Left hindlimb (tissue), 1 donor: ENCODE measurements around the gene SLC44A3.

Source experiments
- DNase-seq: peaks from one replicate; pipeline ENCODE4 v3.0.0-alpha.2; 2018

Gene SLC44A3

GRCh38 chr1:94801919-94802546 lies 18.1 kb upstream of the SLC44A3 start:
- DNase-seq: no peak

GRCh38 chr1:94803106-94803505 lies 17.1 kb upstream of the SLC44A3 start:
- no peak for DNase-seq

DNA sequence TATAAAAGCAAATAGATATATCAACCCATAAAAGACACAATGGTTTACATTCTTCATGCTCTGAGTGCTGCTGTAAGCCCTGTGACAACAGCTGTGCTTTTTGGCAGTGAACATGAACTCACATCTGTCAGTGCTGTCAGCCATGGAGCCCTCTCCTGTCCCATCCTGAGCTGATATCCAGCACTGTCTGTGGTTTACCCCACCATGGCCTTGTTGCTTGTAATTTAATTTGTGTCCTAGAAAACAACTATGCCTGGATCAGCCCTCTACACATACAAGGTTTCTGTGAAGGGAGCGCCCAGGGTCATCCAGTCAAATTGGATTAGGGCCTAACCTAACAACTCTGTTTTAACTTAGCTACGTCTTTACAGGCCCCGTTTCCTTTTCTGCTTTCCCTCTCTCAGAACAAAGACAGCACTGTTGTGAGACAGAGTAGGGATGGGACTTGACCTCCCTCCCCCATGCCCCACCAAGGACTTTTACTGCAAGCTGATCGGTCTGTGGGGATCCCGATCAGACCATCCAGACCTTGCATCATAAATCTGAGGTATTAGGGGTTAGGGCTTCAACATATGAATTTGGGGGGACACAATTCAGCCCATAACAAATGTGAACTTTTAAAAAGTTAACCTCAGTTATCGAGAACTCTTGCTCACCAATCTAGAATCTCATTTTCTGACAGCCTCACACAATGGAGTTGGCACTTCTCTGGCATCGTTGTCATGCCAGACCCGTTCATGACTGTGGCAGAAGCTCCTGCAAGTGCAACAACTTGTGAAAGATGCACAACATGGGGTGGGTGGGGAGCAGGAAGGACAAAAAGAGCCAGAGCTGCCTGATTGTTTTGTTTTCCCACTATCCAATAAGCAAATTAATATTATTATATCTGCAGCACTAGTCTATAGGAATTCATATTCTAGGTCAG lies 16.4 kb upstream of the SLC44A3 start:
- DNase-seq: peak; percentile 77

DNA sequence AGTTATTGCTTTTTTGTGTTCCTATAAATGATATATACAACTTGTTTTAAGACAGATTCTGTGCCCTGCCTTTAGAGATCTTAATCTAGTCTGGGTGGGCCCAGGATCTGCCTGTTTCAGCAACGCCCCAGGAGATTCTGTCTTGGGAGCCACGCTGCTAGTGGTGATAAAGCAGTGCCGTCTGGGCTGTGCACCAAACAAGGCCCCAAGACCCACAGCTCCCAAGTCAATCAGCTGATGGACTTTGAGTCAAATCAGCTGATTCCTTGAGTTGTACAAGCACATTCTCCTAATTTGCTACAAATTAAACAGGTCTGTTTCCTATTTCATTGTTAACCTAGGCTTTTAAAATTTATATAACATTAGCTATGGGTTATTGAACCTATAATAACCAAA lies 15.7 kb upstream of the SLC44A3 start:
- no peak for DNase-seq

DNA sequence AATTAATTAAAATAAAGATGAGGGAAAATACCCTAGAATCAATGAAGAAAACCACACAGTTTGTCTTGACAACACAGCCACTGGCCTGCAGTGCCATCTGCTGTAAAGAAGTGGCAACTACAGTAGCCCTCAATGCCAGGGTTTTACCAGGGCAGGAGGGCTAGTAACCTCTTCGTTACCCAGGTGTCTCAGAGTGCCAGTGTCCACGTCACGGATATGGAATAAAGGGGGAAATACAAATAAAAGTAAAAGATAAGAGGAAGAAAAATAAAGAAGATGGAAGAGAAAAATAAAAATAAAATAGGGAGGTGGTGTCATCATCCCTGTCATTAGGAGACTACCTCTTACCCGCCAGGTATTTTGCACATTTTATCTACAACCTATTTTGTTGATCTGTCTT lies 14.2 kb upstream of the SLC44A3 start:
- DNase-seq: peak; percentile 64

DNA sequence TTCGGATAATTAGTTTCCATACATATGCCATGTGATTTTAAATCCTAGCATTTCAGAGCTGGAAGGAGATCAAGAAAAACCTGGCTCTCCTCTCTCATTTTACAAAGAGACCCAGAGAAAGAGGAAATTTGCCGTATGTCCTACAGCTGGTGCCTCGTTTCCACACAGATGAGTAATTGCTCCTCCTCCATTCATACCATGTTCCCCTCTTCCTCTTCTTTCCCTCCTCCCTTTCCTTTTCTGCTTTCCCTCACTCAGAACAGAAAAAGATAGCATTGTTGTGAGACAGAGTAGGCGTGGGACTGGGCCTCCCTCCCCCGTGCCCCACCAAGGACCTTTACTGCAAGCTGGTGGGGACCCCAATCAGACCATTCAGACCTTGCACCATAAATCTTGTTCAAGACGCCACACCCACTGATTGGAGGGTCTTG lies 13.7 kb upstream of the SLC44A3 start:
- DNase-seq: no peak

DNA sequence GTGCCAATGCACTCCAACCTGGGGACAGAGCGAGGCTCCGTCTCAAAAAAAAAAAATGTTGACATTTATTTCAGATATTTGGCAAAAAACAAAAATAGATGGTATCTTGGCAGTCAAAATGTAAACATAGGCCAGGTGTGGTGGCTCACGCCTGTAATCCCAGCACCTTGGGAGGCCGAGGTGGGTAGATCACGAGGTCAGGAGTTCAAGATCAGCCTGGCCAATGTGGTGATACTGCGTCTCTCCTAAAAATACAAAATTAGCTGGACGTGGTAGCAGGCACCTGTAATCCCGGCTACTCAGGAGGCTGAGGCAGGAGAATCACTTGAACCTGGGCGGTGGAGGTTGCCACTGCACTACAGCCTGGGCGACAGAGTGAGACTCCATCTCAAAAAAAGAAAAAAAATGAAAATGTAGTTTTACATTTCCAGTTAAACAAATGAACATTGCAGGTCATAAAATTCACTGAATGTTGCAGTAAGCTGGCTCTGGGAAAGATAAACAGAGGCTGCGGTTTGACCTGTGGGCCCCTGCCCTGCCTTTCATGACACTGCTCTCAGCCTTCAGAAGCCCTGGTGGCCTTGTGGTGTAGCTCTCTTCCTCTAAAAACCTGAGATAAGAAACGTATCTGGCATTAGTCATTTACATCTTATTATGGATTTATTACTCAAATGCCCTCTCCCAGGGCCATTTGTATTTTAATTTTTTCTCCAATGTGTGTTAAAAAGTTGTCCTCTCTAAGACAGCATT lies 12.2 kb upstream of the SLC44A3 start:
- no peak for DNase-seq

DNA sequence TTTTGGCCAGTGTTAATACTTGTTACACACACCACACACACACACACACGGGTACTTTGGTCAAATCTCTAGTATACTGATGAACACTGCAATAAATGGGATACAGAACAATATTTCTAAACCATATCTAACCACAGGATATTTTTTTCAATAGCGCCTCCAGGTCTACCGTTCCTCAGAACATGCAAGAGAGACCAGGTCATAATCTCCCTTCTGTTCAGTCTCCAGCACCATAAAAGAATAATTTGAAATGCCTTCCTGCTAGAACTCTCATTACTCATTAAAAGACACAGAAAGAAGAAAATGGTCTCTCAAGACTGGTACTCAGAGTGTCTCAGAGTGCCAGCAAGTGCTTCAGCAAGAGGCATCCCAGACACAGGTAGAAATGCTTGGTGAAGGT lies 11.5 kb upstream of the SLC44A3 start:
- no peak for DNase-seq

DNA sequence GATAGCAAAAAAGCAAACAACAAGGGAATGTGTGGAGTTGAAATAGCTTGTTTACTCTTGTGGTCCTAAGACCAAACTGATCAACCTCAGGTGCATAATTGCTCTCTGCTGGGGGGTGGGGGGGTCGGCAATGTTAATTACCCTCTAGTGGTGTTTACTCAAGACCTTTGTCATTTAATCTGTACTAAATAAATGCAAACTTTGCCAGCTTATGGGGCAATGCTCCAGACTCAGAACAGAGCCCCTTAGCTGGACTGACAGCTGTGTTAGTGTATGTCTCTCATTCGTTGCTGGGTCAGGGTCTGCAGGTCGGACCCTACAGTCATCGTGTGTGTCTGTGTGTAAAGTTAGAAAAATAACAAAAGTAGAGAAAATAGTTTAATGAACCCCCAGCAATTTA lies 7.2 kb upstream of the SLC44A3 start:
- no peak for DNase-seq

DNA sequence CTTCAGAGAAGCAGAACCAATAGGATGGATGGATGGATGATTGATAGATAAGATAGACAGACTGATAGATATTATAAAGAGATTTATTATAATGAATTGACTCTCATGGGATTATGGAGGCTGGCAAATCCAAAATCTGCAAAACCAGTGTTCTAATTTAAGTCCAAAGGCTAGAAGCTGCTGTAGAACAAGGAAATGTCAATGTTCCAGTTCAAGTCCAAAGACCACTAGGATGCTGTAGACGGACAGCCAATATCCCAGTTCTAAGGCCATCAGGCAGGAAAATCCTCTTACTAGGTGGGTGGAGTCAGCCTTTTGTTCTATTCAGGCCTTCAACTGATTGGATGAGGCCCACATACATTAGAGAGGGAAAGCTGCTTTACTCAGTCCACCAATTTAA lies 4.1 kb upstream of the SLC44A3 start:
- no peak for DNase-seq

DNA sequence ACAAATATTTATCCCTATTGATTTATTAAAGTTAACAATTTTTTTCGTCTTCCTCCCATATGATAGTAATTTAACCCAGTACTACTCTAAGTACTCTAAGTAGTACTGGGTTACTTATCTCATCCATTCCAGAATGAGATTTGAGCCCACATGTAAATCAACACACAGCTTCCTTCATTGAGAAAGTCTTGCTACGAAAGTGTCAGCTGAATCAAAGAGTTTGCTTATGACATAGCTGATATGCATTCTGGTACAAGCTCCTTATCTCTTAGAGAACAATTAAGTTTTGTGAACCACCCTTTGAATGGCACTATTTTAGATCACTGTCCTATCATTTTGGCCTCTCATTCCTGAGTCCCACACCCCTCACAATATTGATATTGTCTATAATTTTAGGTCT lies 2.4 kb upstream of the SLC44A3 start:
- no peak for DNase-seq

- DNase-seq: no peak
These were observed 766 bp upstream of the SLC44A3 start for GRCh38 chr1:94819238-94819944.

GRCh38 chr1:94820936-94821335 lies 779 bp downstream of the SLC44A3 start:
- no peak for DNase-seq

DNA sequence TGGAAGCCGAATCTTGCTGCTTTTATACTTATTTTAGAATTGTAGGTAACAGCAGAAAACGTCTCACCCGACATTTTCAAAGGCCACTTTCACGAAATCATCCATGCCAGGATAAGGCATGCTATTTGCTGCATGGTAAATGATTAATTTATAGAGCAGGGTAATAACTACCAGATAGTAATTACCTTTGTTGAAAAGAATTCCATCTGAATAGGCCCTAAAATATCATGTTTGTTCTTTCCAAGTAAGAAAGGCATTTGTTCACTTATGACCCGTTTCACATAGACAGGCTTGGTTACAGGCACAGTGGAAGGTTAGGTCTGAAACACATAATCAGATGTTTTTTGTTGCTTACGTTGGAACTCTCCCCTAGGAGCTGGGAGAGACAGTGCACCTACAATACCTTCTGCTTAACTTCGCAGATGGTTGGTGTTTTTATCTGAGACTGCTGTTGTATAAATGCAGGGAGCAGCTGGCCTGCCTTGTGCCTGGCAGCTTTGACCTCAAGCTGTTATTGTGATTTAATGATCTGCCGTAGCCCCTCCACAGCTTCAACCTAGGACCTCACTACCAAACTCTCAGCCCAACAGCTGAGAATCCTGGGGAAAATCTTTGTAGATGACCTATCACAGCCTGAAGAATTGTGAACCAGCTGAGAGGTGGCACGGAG lies 1.6 kb downstream of the SLC44A3 start:
- no peak for DNase-seq

- no peak for DNase-seq
These were observed 3.0 kb downstream of the SLC44A3 start for GRCh38 chr1:94823116-94823515.

- DNase-seq: no peak
These were observed 5.8 kb downstream of the SLC44A3 start for GRCh38 chr1:94825936-94826335.

DNA sequence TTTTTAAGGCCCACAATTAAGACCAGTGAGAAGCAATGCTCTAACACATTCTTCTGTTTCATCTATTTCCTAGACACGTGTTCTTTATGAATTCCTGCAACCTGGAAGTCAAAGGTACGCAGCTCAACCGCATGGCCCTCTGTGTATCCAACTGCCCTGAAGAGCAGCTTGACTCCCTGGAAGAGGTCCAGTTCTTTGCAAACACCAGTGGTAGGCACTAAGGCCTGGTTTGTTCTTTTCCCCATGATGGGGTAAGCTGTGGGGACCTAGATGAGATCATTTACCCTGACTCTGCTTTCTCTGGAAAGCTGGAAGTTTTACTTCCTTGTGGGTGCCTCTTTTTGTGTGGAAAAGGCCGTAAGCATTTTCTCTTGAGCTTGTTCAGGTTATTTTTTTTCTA lies 7.3 kb downstream of the SLC44A3 start:
- no peak for DNase-seq

GRCh38 chr1:94828251-94828650 lies 8.1 kb downstream of the SLC44A3 start:
- DNase-seq: no peak

GRCh38 chr1:94831641-94832040 lies 11.5 kb downstream of the SLC44A3 start:
- no peak for DNase-seq

GRCh38 chr1:94832446-94832845 lies 12.3 kb downstream of the SLC44A3 start:
- no peak for DNase-seq

DNA sequence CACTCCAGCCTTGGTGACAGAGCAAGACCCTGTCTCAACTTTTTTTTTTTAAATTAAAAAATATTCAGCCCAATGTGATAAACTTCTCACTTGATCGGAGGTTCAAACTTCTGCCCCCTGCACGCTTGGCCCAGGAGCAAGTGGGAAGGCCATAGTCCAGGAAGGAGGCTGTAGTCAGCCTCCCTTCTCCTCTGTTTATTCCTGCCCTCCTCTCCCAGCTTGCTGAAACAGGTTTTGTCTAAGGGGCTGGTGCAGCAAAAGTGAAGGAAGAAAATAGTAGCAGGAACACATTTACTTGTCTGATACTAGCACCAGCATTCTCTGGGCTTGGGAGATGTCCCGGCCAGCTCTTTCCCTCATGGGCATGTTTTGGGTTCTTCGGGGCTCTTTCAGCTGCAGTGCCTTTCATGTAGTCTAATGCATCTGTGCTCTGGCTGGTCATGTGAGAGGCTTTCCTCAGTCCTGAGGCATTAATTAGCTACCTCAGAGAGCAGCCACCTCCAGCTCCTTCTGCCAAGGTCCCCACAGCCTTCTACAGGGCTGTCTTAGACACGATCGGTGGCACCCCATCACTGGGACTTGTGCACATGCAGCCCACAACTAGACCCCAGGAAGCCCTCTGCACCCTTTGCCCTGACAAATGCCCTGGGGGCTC lies 12.9 kb downstream of the SLC44A3 start:
- DNase-seq: no peak

DNA sequence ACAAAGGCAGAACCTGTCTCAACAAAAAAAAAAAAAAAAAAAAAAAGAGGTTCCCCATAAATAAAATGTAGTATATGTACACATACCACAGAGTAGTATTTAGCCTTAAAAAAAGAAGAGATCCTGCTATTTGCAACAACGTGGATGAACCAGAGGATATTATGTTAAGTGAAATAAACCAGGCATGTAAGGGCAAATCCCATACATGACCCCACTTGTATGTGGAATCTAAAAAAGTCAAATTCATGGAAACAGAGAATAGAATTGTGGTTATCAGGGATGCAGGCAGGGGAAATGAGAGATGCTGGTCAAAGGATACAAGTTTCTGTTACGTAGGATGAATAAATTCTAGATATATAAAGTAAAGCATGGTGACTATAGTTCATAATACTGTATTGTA lies 16.7 kb downstream of the SLC44A3 start:
- DNase-seq: no peak
